ENCODE results near the gene SYNE3.
A peak's percentile ranks its signal among the peaks of the same experiment; 100 is the strongest.
"Not testable (repeated sequence)": the region's sequence is repeated elsewhere in the genome, so short reads cannot be mapped to it uniquely, and the experiment has no call there.

SYNE3 gene

GRCh38 chr14:95523815-95524448, 7.5 kb upstream of the SYNE3 start:
- DNase-seq (ENCODE audit: low read depth) = peak; percentile 61

DNA sequence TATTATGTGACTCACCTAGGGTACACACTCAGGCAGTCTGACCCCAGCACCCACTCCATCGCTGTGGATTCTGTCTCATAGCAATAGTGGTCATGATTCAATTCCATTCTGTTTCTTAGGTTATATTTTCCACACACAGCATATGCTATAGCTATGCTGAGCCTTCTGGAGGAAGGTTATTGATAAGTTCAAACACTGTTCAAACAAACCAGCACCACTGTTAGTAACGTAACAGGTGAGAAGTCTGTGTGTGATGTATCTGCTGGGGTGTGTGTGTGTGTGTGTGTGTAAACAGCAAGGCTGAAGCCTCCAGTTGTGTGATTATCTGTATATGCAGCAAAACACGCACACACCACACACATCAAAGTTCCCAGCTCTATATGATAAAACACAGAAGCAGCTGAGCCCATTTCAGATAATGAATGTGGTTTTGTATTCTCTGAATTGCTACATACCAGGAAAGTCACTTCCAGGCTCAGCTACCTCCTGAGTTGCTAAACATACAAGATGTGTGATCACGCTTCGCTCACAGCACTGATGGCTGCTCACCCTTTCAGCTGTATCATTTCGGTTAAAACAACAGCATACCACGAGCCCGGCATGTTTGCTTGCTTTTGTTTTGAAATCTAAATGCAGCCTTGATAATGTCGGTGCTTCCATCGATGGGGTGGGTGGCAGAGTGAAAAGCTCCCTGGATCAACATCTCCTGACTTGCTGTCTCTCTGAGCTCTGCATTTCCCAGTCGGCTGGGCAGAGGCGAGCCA, 6.8 kb upstream of the SYNE3 start:
- no peak for DNase-seq (ENCODE audit: low read depth)

DNA sequence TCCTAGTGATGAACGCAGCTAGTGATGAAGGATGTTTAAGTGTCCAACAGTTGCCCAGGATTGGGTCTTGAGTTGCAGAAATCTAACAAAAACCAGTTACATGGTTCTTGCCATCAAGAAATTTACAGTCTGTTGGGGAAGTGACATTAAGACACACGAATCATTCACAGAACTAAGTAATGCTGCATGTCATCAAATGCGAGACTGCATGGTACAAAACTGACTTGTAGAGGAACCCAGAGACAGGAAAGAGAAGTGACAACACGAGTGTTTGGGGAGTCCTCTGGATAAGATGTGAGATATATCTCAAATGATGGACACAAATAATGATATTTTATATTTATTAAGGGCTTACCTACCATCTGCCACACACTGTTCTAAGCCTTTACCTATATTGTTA, 6.1 kb upstream of the SYNE3 start:
- no peak for DNase-seq (ENCODE audit: low read depth)

DNA sequence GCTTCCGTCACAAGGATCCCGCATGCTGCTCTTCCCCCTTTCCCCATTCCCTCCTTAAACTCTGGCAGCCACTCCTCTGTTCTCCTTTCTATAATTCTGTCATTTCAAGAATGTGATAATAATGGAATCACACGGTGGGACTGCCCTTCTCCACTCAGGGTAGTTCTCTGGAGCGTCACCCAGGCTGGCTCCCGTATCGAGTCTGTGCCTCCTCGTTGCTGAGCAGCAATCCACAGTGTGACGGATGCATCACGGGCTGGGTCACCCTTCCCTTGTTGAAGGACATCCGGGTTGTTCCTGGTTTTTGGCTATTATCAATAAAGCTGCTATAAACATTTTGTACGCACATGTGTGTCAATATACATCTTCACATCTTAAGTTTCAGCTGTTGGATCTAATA, 5.7 kb upstream of the SYNE3 start:
- no peak for DNase-seq (ENCODE audit: low read depth)

- DNase-seq (ENCODE audit: low read depth) = no peak
Measured at GRCh38 chr14:95521001-95521400, 4.6 kb upstream of the SYNE3 start.

DNA sequence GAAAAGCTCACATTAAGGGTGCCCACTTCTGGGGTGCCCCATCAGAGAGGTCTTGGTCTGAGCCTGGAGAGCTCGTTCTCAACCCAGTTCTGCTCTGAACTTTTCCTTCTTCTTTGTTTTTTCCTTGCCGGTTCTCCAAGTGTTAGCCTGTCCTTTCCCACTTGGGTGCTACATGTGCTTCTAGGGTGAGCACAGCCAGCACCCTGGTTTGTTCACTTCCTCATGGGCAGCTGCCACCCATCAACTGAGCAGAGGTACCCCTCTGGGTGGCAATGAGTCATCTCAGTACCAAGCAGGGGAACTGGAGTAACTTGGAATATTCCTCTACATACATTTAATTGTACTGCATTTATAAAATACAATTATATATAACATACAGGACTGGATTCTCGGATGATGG, 3.9 kb upstream of the SYNE3 start:
- no peak for DNase-seq (ENCODE audit: low read depth)

DNA sequence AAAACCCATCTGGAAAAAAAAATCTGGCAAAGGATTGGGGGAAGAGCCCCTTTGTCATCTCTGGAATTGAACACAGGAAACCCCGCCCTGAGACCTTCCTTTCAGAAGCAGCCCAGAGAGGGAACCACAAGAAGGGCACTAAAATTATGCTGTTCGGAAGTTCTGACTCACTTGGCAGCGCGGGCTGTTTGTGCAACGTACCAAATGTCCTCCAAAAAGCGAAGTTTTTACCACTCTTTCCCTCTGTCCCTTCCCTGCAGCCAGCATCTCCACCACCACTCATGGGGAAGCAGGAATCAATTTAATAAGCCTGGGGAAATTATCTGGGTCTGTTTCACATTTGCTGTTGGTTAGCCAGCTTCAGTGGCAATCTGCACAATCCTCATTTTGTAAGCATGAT, 3.2 kb upstream of the SYNE3 start:
- peak; percentile 95 for DNase-seq (ENCODE audit: low read depth)

DNA sequence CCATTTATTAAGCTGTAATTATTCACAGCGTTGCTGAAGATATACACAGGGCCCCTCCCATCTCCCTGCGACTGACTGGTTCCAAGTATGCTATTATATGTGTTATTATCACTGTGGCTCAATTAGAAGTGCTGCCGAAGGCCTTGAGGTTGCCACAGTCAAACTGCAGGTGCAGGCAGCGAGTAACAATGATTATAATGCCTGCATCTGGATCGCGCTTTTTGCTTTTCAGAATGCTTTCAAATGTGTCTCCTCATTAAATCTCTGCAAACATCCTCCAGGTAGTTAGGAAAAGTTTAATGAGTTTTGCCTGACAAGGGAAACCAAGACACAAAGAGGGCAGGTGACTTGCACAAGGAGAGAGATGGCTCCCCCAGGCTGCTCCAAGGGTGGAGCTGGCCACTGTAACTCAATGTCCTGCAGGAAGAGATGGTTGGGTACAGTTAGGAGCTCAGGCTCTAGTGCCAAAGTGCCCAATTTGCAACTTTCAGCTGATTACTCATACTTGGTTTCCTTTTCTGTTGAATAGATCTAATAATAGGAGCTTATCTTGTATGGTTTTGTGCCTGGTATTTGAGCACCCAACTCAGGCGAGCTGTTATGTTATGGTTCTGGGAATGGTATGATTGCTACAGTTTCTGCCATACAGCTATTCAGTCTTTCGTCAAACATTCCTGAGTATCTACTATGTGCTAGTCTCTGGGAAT, 1.7 kb upstream of the SYNE3 start:
- DNase-seq (ENCODE audit: low read depth) = no peak

DNA sequence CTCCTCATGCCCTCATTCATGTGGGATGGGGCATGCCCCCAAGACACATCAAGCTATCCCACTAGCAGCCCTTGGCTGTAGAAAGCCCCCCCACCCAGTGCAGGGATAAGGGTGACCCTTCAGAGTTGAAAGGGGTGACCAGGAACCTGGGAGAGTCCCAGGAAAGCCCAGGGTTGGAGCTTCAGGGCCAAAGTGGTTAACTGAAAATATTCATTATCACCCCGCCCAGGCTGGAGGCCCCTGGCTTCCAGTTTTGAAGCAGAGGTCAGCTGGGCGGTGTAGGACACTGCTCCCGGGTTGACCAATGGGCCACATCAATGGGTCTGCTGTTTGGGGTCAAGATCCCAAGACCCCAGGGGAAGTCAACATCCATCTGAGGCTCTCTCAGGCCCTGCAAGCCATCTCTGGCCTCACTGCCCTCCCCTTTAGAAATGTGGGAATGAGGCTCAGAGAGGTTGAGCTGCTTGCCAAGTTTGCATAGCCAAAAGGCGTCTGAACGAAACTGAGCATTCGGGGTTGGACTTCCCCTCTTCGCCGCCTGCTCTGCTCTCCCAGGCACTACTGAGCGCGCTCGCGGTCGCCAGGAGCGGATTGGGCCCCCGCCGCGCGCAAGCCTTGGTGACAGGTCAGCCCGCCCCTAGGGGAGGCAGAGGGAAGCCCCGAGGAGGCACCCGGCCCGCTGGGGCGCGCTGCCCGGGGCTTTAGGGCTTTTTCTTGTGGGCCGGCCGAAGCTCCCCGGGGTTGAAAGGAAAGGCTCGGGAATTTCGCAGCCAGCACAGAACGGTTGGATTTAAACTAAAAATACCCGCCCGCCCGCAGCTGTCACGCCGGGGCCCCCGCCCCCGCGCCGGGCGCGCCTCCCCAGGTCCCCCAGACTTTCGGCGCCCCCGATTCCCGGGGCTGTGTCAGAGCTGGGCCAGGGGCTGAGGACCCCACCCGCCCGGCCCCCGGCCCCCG, 576 bp downstream of the SYNE3 start:
- DNase-seq (ENCODE audit: low read depth) = peak; percentile 57

DNA sequence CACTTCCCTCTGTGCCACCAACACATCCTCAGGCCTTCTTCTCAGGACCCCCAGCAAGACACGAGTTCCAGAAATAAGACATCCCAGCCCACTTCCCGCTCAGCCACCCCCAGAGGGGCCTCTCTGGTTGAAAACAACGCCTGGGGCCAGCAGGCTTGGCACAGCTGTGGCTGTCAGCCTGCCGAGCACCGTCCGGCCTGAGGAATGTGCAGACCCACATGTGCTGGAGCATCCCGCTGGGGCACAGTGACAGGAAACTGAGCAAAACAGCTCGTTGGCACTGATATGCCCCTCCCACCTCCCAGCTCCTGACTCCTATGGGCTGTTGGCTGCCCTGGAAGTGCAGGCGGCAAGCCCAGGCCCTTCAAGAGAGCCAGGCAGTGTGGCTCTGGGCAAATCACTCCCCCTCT, 1.4 kb downstream of the SYNE3 start:
- peak; percentile 88 for DNase-seq (ENCODE audit: low read depth)

- no peak for DNase-seq (ENCODE audit: low read depth)
Measured at GRCh38 chr14:95514131-95515079, 2.0 kb downstream of the SYNE3 start.

DNA sequence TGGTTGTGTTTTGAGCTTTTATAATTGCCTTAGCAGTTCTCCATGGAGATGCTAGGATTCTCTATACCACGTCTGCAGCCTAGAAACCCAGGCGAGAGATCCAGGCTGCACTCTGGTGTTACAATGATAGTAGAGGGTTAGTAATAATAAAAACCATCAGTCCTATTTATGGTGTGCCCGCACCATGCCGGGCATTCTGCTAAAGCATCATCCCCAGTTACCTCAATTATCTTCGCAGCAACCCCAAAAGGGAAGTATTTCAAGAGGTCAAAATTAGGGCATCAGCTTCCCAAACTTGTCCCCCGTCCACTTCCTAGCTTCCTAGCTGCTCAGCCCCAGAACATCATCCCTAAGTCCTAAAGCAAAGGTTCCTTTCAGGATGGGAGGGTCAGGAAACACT, 3.2 kb downstream of the SYNE3 start:
- no peak for DNase-seq (ENCODE audit: low read depth)

- no peak for DNase-seq (ENCODE audit: low read depth)
Measured at GRCh38 chr14:95511687-95512086, 4.8 kb downstream of the SYNE3 start.

GRCh38 chr14:95510804-95511203, 5.6 kb downstream of the SYNE3 start:
- no peak for DNase-seq (ENCODE audit: low read depth)

DNA sequence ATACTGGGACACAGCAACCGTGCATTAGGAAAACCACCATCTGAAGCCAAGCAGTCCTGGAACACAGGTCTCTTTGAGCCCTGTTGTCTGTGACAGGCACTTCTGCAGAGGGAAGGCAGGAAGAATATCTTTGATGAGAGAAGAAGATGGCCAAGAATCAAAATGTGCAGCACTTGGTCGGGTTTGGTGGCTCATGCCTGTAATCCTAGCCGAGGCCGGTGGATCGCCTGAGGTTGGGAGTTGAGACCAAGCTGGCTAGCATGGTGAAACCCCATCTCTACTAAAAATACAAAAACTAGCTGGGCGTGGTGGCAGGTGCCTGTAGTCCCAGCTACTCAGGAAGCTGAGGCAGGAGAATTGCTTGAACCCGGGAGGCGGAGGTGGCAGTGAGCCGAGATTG, 6.1 kb downstream of the SYNE3 start:
- DNase-seq (ENCODE audit: low read depth) = not testable (repeated sequence)

- no peak for DNase-seq (ENCODE audit: low read depth)
Measured at GRCh38 chr14:95509495-95509894, 7.0 kb downstream of the SYNE3 start.

DNA sequence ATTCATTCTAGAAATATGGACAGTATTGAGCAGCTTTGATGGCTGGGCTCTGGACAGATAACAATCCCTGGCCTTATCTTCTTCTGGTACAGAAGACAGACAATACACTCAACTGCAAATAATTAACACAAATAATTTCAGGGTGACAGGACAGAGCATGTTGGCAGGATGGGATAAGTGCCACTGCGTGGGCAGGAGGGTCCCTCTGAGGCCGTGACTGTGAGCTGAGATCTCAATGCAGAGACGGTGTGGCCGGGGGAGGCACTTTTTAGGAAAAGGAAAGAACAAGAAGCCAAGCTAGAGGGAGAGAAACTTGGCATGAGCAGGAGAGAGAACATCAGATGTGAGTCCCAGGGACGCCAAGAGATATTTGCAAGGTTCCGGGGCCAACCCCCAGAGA, 8.1 kb downstream of the SYNE3 start:
- DNase-seq (ENCODE audit: low read depth) = no peak

- DNase-seq (ENCODE audit: low read depth) = peak; percentile 55
Measured at GRCh38 chr14:95507701-95508103, 8.7 kb downstream of the SYNE3 start.

- DNase-seq (ENCODE audit: low read depth) = peak; percentile 93
Measured at GRCh38 chr14:95507174-95507573, 9.3 kb downstream of the SYNE3 start.

- DNase-seq (ENCODE audit: low read depth) = no peak
Measured at GRCh38 chr14:95505030-95505589, 11.3 kb downstream of the SYNE3 start.
